MM.1S (cell line): ENCODE measurements around the gene ARHGEF38.
"Not testable (repeated sequence)": the region's sequence is repeated elsewhere in the genome, so short reads cannot be mapped to it uniquely, and the experiment has no call there.

Experiments used
- DNase-seq: peaks from one replicate; pipeline ENCODE4 v3.0.0-alpha.2; 2015
- H2AFZ ChIP-seq: fragments of 300-600 bp; sonication (generic); 2 replicates; pipeline ENCODE4 v1.6.0; 2016; ENCODE audit warnings: antibody characterized with exemption, low read length
- H3F3A ChIP-seq: fragments of 300-600 bp; sonication (generic); 2 replicates; pipeline ENCODE4 v1.6.1; 2016; ENCODE audit warnings: mild to moderate bottlenecking, antibody characterized with exemption, low read length, moderate library complexity, mixed read lengths; ENCODE audit not compliant: insufficient read depth
- H3K27ac ChIP-seq: fragments of 300-600 bp; sonication (generic); 2 replicates; pipeline ENCODE4 v1.5.1; 2016; ENCODE audit warnings: mild to moderate bottlenecking, low read length
- H3K27me3 ChIP-seq: fragments of 300-600 bp; sonication (generic); replicated peaks from 2 replicates; pipeline ENCODE4 v1.6.0; 2016; ENCODE audit warnings: low read length; ENCODE audit not compliant: insufficient read depth
- H3K36me3 ChIP-seq: fragments of 300-600 bp; sonication (generic); replicated peaks from 2 replicates; pipeline ENCODE4 v1.6.1; 2016; ENCODE audit warnings: mild to moderate bottlenecking, low read length, mixed read lengths; ENCODE audit not compliant: insufficient read depth
- H3K4me1 ChIP-seq: fragments of 300-600 bp; sonication (generic); 2 replicates; pipeline ENCODE4 v1.6.1; 2016; ENCODE audit warnings: low read length, mixed read lengths
- H3K4me2 ChIP-seq: fragments of 300-600 bp; sonication (generic); 2 replicates; pipeline ENCODE4 v1.6.0; 2016; ENCODE audit warnings: low read depth, low read length
- H3K4me3 ChIP-seq: fragments of 300-600 bp; sonication (generic); 2 replicates; pipeline ENCODE4 v1.5.1; 2016; ENCODE audit warnings: low read length, mixed read lengths
- H3K79me2 ChIP-seq: fragments of 300-600 bp; sonication (generic); 2 replicates; pipeline ENCODE4 v1.6.1; 2016; ENCODE audit warnings: mixed run types, low read length, mixed read lengths
- H3K9ac ChIP-seq: fragments of 300-600 bp; sonication (generic); 2 replicates; pipeline ENCODE4 v1.6.1; 2016; ENCODE audit warnings: low read length, mixed read lengths
- H3K9me2 ChIP-seq: fragments of 300-600 bp; sonication (generic); replicated peaks from 2 replicates; pipeline ENCODE4 v1.6.1; 2016; ENCODE audit warnings: mild to moderate bottlenecking, low read length, mixed read lengths; ENCODE audit not compliant: insufficient read depth
- H3K9me3 ChIP-seq: fragments of 300-600 bp; sonication (generic); replicated peaks from 2 replicates; pipeline ENCODE4 v1.6.1; 2016; ENCODE audit warnings: mild to moderate bottlenecking, low read length, mixed read lengths; ENCODE audit not compliant: insufficient read depth
- H4K20me1 ChIP-seq: fragments of 300-600 bp; sonication (generic); 2 replicates; pipeline ENCODE4 v1.6.1; 2016; ENCODE audit warnings: mild to moderate bottlenecking, low read length, moderate library complexity, mixed read lengths; ENCODE audit not compliant: insufficient read depth
- EZH2 ChIP-seq: fragments of 300-600 bp; sonication (generic); optimal IDR thresholded peaks from 2 replicates; pipeline ENCODE3; 2017; ENCODE audit warnings: low read depth, mild to moderate bottlenecking, antibody characterized with exemption, low read length, mixed read lengths
- EZH2phosphoT487 ChIP-seq: fragments of 300-600 bp; sonication (generic); IDR thresholded peaks from 2 replicates; pipeline ENCODE4 v1.6.1; 2018; ENCODE audit warnings: antibody characterized with exemption, low read length
- TF ChIP-seq, protein P1 (sequence below): fragments of 300-600 bp; sonication (generic); IDR thresholded peaks from 2 replicates; pipeline ENCODE4 v1.5.1; 2016; ENCODE audit warnings: antibody characterized with exemption, low read length, mixed read lengths

The ARHGEF38 gene

DNA sequence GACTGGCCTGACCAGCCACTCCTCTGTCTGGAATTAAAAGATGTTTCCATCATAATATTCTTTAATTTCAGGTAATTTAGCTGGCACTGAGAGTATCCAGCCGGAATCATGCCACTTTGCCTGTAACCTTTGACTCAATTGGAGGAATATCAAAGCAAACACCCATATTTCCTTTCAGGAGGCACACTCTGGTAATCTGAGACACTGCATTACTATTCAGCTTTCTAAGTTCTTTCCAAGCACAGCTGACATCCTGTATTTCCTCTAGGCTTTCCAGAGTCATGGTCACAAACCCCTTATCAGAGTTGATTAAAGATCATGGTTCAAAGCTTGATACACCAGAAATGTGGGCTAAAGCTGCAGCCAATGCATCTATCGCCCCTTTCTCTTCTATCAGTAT lies 126.8 kb downstream of the ARHGEF38 start:
- H3K27ac ChIP-seq = no peak overlapping the region
- no peaks in the 10 kb centered on the region for H3K27me3 ChIP-seq
- no peak overlapping the region for H2AFZ ChIP-seq
- no peak overlapping the region for H3K4me2 ChIP-seq
- H3K9ac ChIP-seq = no peak overlapping the region
- H3K9me2 ChIP-seq = no peaks in the 10 kb centered on the region
- TF ChIP-seq, protein P1, sequence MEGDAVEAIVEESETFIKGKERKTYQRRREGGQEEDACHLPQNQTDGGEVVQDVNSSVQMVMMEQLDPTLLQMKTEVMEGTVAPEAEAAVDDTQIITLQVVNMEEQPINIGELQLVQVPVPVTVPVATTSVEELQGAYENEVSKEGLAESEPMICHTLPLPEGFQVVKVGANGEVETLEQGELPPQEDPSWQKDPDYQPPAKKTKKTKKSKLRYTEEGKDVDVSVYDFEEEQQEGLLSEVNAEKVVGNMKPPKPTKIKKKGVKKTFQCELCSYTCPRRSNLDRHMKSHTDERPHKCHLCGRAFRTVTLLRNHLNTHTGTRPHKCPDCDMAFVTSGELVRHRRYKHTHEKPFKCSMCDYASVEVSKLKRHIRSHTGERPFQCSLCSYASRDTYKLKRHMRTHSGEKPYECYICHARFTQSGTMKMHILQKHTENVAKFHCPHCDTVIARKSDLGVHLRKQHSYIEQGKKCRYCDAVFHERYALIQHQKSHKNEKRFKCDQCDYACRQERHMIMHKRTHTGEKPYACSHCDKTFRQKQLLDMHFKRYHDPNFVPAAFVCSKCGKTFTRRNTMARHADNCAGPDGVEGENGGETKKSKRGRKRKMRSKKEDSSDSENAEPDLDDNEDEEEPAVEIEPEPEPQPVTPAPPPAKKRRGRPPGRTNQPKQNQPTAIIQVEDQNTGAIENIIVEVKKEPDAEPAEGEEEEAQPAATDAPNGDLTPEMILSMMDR = no peak
- TF ChIP-seq EZH2phosphoT487 (no peak), EZH2 (no peak)
- H4K20me1 ChIP-seq = no peaks in the 10 kb centered on the region
- H3K4me3 ChIP-seq = no peak overlapping the region
- no peaks in the 10 kb centered on the region for H3F3A ChIP-seq
- H3K79me2 ChIP-seq = no peaks in the 10 kb centered on the region
- no peaks in the 10 kb centered on the region for H3K9me3 ChIP-seq
- peaks cover 6% of the 10 kb centered on the region; the same call in 1 of the 2 replicates for H3K36me3 ChIP-seq
- DNase-seq = no peak
- H3K4me1 ChIP-seq = no peaks in the 10 kb centered on the region

GRCh38 chr4:105683038-105683437 lies 130.6 kb downstream of the ARHGEF38 start:
- H2AFZ ChIP-seq = no peak overlapping the region
- H4K20me1 ChIP-seq = no peaks in the 10 kb centered on the region
- TF ChIP-seq EZH2phosphoT487 (no peak), EZH2 (no peak)
- TF ChIP-seq, protein P1 = no peak
- peaks cover 7% of the 10 kb centered on the region; the same call in 1 of the 2 replicates for H3K36me3 ChIP-seq
- H3K4me3 ChIP-seq = no peak overlapping the region
- no peak for DNase-seq
- H3F3A ChIP-seq = peaks cover 6% of the 10 kb centered on the region; the same call in 1 of the 2 replicates
- H3K79me2 ChIP-seq = no peaks in the 10 kb centered on the region
- peaks cover 14% of the 10 kb centered on the region for H3K4me1 ChIP-seq
- no peak overlapping the region for H3K9ac ChIP-seq
- H3K27me3 ChIP-seq = no peaks in the 10 kb centered on the region
- H3K9me3 ChIP-seq = no peaks in the 10 kb centered on the region
- no peak overlapping the region for H3K4me2 ChIP-seq
- H3K27ac ChIP-seq = no peak overlapping the region
- no peaks in the 10 kb centered on the region for H3K9me2 ChIP-seq

GRCh38 chr4:105686571-105686970 lies 134.2 kb downstream of the ARHGEF38 start:
- Histone ChIP-seq H3K4me3 (no peak overlapping the region), H3K4me1 (peaks cover 14% of the 10 kb centered on the region), H3F3A (peaks cover 10% of the 10 kb centered on the region; the same call in 1 of the 2 replicates), H3K36me3 (peaks cover 17% of the 10 kb centered on the region; the same call in 1 of the 2 replicates), H3K79me2 (no peaks in the 10 kb centered on the region), H3K9me3 (no peaks in the 10 kb centered on the region), H2AFZ (no peak overlapping the region), H3K9me2 (no peaks in the 10 kb centered on the region), H4K20me1 (no peaks in the 10 kb centered on the region), H3K9ac (peak overlapping the region; percentile 13; the same call in 1 of the 2 replicates), H3K27me3 (no peaks in the 10 kb centered on the region), H3K4me2 (peak overlapping the region; percentile 20), H3K27ac (peak overlapping the region; percentile 54; the same call in 1 of the 2 replicates)
- TF ChIP-seq EZH2 (no peak), EZH2phosphoT487 (no peak)
- TF ChIP-seq, protein P1 = no peak
- DNase-seq = peak; percentile 84

DNA sequence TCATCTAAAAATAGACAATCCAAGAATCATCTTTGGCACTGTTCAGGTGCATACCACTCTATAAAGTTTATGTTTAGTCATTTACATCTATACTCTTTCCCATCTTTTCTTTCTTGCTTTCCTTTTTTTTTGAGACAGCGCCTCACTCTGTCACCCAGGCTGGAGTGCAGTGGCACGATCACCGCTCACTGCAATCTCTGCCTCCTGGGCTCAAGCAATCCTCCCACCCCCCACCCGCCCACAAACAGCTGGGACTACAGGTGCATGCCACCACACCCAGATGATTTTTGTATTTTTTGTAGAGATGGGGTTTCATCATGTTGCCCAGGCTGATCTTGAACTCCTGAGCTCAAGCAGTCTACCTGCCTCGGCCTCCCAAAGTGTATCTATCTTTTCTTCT lies 142.4 kb downstream of the ARHGEF38 start:
- H3K36me3 ChIP-seq, H4K20me1 ChIP-seq, H3K4me3 ChIP-seq, DNase-seq, H3K27me3 ChIP-seq, H3F3A ChIP-seq, H3K4me1 ChIP-seq, H2AFZ ChIP-seq, H3K79me2 ChIP-seq, H3K27ac ChIP-seq, H3K9ac ChIP-seq, H3K9me3 ChIP-seq, H3K4me2 ChIP-seq, H3K9me2 ChIP-seq: not testable (repeated sequence)

DNA sequence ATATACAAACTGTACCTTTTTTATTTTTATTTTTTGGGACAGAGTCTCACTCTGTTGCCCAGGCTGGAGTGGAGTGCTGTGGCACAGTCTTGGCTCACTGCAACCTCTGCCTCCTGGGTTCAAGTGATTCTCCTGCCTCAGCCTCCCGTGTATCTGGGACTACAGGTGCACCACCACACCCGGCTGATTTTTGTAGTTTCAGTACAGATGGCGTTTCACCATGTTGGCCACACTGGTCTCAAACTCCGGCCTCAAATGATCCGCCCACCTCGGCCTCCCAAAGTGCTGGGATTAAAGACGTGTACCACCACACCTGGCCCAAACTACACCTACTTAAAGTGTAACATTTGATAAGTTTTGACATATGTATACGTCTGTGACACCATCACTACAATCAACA lies 143.4 kb downstream of the ARHGEF38 start:
- not testable (repeated sequence) for H3K36me3 ChIP-seq, H3F3A ChIP-seq, H3K9me3 ChIP-seq, H3K4me3 ChIP-seq, H4K20me1 ChIP-seq, H3K27me3 ChIP-seq, DNase-seq, H3K9me2 ChIP-seq, H3K4me2 ChIP-seq, H3K79me2 ChIP-seq, H3K9ac ChIP-seq, H2AFZ ChIP-seq, H3K4me1 ChIP-seq, H3K27ac ChIP-seq
